Measurements from ENCODE around the gene BICD1. TPM values are rescaled to one million over a fixed set of nuclear protein-coding genes. Genes with fewer than 3 reads are reported as not detected.

BICD1 gene
- total and polyA plus RNA-seq, 9 donors = 19.4 to 75.5 (median 60.2) TPM

- no peaks in the 10 kb centered on the region for H3K36me3 ChIP-seq
- no peak for DNase-seq
- no peak for TF ChIP-seq EP300 (IDR thresholded peaks at IDR 0.05)
- no peak for TF ChIP-seq POLR2A (IDR thresholded peaks at IDR 0.05)
- TF ChIP-seq CTCF (IDR thresholded peaks at IDR 0.05) = no peak
- no peak overlapping the region for H3K4me3 ChIP-seq
- H3K27ac ChIP-seq = no peak overlapping the region
- intact Hi-C loops (cut with DNase I) = loop anchor here in 1 of 4 donors (5.0 kb wide), 1 partner anchor 37 kb away; no protein-coding TSS in a partner anchor
- no peaks in the 10 kb centered on the region for H3K27me3 ChIP-seq
- H3K4me1 ChIP-seq (ENCODE audit: insufficient read depth) = no peaks in the 10 kb centered on the region
- 76 to 80% (median 80%) methylated on average over 11 of the region's 11 CpGs for WGBS, 3 donors
- no peaks in the 10 kb centered on the region for H3K9me3 ChIP-seq
Measured at GRCh38 chr12:32104572-32105355, 1.9 kb upstream of the BICD1 start.

GRCh38 chr12:32105986-32106516, 596 bp upstream of the BICD1 start:
- Histone ChIP-seq H3K27ac (peak overlapping the region; percentile 87 to 88), H3K9me3 (no peaks in the 10 kb centered on the region), H3K4me1 (ENCODE audit: insufficient read depth) (peaks cover 3% of the 10 kb centered on the region), H3K4me3 (peak overlapping the region; percentile 98), H3K36me3 (no peaks in the 10 kb centered on the region), H3K27me3 (no peaks in the 10 kb centered on the region)
- TF ChIP-seq EP300 (IDR thresholded peaks at IDR 0.05) = no peak
- TF ChIP-seq POLR2A (IDR thresholded peaks at IDR 0.05) = no peak
- TF ChIP-seq CTCF (IDR thresholded peaks at IDR 0.05) = no peak
- intact Hi-C loops (cut with DNase I) = no loop called here
- 5 to 9% (median 5%) methylated on average over 20 to 24 of the region's 24 CpGs for WGBS, 3 donors
- no peak for DNase-seq

GRCh38 chr12:32107359-32108267, 966 bp downstream of the BICD1 start:
- peaks cover 6% of the 10 kb centered on the region for H3K4me1 ChIP-seq (ENCODE audit: insufficient read depth)
- H3K9me3 ChIP-seq = no peaks in the 10 kb centered on the region
- no peaks in the 10 kb centered on the region for H3K36me3 ChIP-seq
- H3K27me3 ChIP-seq = no peaks in the 10 kb centered on the region
- 1 to 6% (median 2%) methylated on average over 14 of the region's 14 CpGs for WGBS, 3 donors
- no peak for TF ChIP-seq EP300 (IDR thresholded peaks at IDR 0.05)
- no peak for TF ChIP-seq CTCF (IDR thresholded peaks at IDR 0.05)
- TF ChIP-seq POLR2A (IDR thresholded peaks at IDR 0.05) = peak; percentile 5
- intact Hi-C loops (cut with DNase I) = no loop called here
- H3K27ac ChIP-seq = peak overlapping the region; percentile 87 to 88
- DNase-seq = peak in 4 of 5 donors; percentile 33 to 54 (median 46)
- peak overlapping the region; percentile 98 for H3K4me3 ChIP-seq

- no peak for DNase-seq
- TF ChIP-seq POLR2A (IDR thresholded peaks at IDR 0.05) (no peak), CTCF (IDR thresholded peaks at IDR 0.05) (no peak), EP300 (IDR thresholded peaks at IDR 0.05) (no peak)
- peak overlapping the region; percentile 98 for H3K4me3 ChIP-seq
- H3K36me3 ChIP-seq = no peaks in the 10 kb centered on the region
- intact Hi-C loops (cut with DNase I) = no loop called here
- H3K27me3 ChIP-seq = no peaks in the 10 kb centered on the region
- no peak overlapping the region for H3K27ac ChIP-seq
- H3K9me3 ChIP-seq = no peaks in the 10 kb centered on the region
- peaks cover 8% of the 10 kb centered on the region for H3K4me1 ChIP-seq (ENCODE audit: insufficient read depth)
Measured at GRCh38 chr12:32108787-32109186, 2.1 kb downstream of the BICD1 start.

Data from ovary (tissue), 9 donors.